IPS DF 4.7 (cell line): Measurements from ENCODE around the gene CEP290.

Source experiments
- DNase-seq: peaks from one replicate; pipeline ENCODE4 v3.0.0-alpha.2; 2013; ENCODE audit warnings: low spot score; ENCODE audit errors: extremely low read depth

CEP290 gene

DNA sequence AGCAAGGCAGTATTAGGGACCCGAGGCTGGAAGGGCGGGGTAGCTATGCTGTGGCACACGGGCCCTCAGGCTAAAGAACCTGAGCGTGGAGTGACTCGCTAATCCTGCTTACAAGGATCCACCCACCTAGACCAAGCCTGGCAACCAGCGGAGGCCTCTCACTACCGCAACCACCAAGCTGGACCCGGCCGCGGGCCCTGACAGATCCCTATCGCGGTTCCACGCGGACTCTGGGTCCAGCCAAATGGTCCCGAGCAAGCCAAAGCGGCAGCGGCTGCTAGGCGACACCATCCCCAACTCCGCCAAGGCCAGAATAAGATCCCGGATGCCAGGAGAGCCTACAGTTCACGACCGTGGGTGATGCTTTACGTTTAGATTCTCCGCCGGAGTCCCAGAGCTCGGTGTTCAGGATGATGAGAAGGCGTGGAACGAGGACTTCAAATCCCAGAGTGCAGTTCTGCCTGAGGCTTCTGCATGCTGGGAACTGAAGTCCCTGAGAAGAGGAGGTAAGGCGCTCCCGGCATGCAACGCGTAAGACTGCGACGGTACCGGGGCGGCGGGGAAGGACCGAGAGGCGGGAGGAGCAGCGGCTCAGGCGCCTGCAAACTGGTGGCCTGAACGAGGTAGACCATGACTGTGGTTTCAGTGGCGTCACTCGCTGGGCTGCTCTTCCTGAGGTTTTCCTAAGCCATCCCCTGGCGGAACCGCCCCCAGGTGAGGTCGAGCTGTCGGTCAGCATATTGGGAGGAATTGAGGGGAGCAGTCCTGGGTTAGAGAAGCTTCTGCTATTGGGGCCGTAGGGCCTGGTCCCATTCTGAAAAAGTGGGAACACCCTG, at the start of gene CEP290, which contains the start of gene TMTC3:
Gene CEP290 (minus strand): TSS at position 315 of the 836 bp plus-strand sequence. CDS start 781 bp downstream, outside the sequence.
Gene TMTC3 (plus strand): TSS at position 534 of the 836 bp plus-strand sequence. CDS start 6,009 bp downstream, outside the sequence.
- DNase-seq, result peak; percentile 100

- DNase-seq, result no peak
Observed at GRCh38 chr12:88188180-88188579, 46.3 kb upstream of the CEP290 start.

DNA sequence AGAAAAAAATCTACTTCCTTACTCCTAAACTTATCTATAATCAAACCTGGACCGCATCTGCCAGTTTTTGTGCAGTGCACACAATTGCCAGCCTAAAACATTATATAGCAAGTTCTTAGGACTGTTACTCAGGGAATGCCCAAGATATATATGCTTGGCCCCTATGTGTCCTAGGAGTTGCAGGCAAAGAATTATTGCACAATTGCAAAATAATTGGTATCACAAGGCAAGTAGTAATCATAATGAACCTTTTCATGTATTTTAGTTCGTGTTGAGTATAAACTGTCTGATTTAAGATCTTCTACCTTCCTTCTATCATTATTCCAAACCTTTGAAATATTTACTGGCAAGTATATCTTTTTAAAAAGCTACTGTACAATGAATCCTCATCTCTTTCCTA, 45.7 kb upstream of the CEP290 start:
- no peak for DNase-seq

DNA sequence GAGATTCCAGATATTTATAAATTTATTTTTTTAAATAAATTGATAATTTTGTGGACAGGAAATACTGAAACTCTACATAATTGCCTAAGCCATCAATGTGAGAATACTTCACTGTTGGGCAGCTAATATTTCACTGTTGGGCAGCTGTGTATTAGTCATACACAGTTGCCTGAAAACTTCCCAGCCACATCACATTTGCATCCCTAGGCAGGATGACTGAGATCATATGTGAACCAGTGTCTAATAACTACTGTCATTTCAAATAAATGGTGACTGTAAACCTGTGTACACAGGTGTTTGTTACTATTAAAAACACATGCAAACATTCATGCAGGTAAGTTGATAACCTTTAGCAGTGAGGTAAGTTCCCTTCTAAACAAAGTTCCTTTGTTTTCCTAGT, 44.1 kb upstream of the CEP290 start:
- no peak for DNase-seq

- no peak for DNase-seq
Observed at GRCh38 chr12:88185279-88185678, 43.4 kb upstream of the CEP290 start.

DNA sequence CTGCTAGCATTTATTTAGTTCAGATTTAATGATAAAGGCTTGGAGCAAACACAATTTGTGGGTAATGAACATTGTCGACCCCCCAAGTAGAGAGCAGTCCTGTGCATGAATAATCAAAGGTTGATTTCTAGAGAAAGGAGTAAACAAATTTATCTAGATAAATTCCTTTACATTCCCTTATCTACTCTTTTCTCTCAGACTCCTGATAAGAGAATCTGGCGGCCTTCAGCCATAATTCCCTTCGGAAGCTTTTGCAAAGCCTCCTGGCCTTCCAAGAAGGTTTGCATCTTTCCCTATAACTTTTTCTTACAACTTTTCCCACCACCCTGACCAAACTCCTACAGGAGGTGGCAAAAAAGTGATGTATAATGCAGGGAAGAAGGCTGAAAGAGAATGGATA, 42.3 kb upstream of the CEP290 start:
- no peak for DNase-seq

DNA sequence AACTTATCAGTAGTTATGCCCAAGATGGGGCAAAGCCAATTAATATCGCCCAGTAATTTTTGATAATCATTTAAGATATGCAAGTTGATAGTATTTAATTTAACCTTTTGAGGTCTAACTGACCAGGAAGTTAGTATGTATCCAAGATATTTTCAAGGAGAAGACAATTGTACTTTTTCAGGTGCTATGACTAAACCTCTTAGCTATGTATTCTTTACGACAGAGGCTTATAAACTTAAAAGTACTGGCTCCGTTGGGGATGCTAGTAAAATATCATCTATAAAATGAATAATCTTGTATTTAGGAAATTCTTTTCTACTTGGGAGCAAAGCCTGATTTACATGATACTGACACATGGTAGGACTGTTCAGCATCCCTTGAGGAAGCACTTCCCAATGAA, 40.5 kb upstream of the CEP290 start:
- DNase-seq, result no peak

- DNase-seq, result no peak
Observed at GRCh38 chr12:88181881-88182280, 40.0 kb upstream of the CEP290 start.

DNA sequence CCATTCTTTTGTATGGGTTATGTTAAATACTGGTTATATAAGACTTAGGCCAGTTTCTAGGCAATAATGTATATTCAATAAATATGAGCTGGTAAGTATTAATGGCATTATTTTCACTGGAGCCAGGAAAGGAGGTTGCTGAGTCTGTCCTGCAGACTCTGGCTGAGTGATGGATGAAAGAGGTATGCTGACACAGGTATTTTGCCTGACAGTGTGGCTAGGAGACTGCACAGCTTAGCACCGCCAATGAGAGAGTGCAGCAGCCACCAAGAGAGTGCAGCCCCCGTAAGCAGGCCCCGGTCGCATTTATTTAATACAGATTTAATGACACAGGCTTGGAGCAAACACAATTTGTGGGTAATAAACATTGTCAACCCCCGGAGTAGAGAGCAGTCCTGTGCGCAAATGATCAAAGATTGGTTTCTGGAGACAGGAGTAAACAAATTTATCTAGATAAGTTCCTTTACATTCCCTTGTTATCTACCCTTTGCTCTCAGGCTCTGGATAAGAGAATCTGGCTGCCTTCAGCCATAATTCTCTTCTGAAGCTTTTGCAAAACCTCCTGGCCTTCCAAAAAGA, 37.6 kb upstream of the CEP290 start:
- DNase-seq, result no peak

DNA sequence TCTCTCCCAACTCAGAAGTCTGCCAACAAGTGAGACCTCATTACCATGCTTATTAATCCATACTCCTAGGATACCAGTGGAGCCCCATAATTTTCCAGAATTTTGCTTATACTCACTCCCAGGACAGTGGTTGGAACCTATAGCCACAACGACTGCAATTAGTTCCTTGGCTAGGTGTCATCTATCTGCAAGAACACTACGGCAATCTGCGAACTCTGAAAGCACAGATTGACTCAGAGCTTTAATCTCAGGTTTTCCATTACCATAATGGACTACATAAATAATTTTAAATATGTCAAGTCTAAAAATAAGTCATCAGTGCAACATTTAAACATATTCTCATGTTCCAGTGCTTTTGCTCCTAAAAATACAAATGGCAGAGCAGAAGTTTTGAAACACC, 33.7 kb upstream of the CEP290 start:
- no peak for DNase-seq

DNA sequence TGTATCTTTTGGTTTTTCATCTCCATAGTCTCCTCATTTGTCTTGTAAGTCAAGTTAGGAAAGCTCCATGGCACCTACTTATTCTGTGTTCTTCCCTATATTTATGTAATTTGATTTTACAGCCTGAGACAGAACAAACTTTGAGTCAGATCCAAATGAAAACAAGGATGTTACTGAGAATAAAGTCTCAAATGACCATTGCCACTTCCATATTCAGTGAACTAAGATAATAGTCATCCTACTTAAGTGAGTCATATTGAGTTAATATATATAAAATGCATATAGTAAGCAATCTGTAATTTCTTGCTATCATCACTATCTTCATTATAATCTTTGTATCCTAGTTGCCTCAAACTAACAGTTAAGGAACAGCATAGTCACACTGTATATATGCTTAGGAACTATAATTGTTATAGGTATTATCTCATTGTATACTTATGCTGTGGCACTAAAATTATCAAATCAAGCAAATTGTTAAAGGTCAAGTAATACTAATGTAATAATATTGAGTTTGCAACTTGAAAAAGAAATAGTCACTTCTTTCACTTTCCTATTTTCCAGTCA, 31.0 kb upstream of the CEP290 start:
- no peak for DNase-seq

- DNase-seq, result no peak
Observed at GRCh38 chr12:88167384-88167783, 25.5 kb upstream of the CEP290 start.

DNA sequence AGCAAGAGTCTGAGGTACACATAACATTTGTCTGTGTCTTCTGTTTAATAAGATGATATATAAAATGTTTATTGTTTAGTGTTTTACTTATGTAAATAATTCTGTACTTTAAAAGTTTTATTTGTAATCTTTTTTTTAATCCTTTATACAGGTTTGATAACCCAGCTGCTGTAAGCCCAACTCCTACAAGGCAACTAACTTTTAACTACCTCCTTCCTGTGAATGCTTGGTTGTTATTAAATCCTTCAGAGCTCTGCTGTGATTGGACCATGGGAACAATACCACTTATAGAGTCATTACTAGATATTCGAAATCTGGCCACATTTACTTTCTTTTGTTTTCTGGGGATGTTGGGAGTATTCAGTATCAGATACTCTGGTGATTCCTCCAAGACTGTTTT, 24.3 kb upstream of the CEP290 start:
- DNase-seq, result no peak

- DNase-seq, result no peak
Observed at GRCh38 chr12:88163371-88163770, 21.5 kb upstream of the CEP290 start.

- no peak for DNase-seq
Observed at GRCh38 chr12:88156075-88156654, 14.3 kb upstream of the CEP290 start.

GRCh38 chr12:88153959-88154358, 12.1 kb upstream of the CEP290 start:
- DNase-seq, result no peak

DNA sequence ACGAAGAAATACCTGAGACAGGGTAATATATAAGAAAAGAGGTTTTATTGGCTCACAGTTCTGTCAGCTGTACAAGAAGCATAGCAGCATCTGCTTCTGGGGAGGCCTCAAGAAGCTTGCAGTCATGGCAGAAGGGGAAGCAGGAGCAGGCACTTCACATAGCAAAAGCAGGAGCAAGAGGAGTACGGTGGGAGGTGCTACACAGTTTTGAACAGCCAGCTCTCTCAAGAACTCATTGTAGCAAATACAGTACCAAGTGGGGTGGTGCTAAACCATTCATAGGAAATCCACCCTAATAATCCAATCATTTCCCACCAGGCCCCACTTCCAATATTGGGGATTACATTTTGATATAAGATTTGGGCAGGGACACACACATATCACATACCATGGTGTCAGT, 8.2 kb upstream of the CEP290 start:
- no peak for DNase-seq

DNA sequence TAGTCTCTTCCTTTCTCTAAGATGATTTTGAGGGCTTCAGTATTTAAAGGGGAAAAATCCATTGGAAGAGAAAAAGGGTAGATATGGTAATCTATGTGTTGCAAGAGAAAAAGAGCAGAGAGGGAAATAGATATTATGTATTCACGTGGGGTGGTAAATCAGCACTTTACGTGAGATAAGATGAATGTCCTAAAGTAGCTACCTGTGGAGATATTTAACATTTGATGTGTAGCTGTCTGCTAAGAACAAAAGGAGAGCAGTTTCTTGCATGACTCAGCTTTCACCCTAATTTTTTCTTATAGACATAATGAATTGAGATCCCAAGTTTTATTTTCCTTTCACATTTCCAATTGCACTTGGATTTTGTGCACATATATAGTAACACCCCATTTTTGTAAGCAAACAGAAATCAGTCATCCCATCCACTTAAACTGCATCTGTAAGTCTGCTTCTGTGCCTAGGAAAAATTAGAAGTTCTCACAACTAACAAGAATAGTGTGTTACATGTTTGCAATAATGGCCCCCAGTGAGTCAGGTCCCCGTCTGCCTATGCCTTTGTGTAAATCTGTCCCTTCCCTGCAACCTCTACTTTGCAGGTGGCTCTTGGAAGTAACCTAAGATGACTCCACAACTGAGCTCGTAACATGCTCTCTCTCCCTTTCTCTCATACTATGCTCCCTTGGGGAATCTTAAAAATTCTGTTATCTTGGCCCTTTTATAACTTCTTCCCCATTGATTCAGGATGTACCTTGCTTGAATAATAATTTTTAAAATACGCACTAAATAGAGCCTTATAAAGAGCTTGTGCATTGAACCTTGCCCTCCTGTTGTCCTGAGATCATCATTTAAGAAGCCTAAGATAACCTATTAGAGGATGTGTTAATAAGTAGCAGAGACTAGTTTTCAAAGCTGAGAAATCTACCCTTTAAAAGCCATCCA, 3.9 kb upstream of the CEP290 start:
- DNase-seq, result no peak

GRCh38 chr12:88144546-88145468, 2.9 kb upstream of the CEP290 start:
- no peak for DNase-seq

- no peak for DNase-seq
Observed at GRCh38 chr12:88144037-88144436, 2.1 kb upstream of the CEP290 start.
